Activated CD8-positive, alpha-beta T cell treated with anti-CD3 and anti-CD28 coated beads for 36 hours (primary cell): Measurements from ENCODE around the gene TDP1. TPM values are rescaled to one million over a fixed set of nuclear protein-coding genes. Genes with fewer than 3 reads are reported as not detected.
A peak's percentile ranks its signal among the peaks of the same experiment; 100 is the strongest.

Experiments used
- ATAC-seq: fragments of 200-7000 bp; cut with Tn5 transposase; one replicate; pipeline ENCODE4 v1.10.0; 2021; ENCODE audit warnings: mild to moderate bottlenecking, moderate library complexity
- CTCF ChIA-PET: fragments of 350-600 bp; sonication (Branson Sonifier 250); formaldehyde crosslinking; loops from one replicate; lab custom pipeline; 2021; ENCODE audit warnings: antibody characterized with exemption; lab: Charles Lee
- POLR2A ChIA-PET: fragments of 350-600 bp; sonication (Branson Sonifier 250); formaldehyde crosslinking; loops from one replicate; lab custom pipeline; 2021; ENCODE audit warnings: antibody characterized with exemption; lab: Charles Lee
- DNase-seq: peaks from one replicate; pipeline ENCODE4 v3.0.0-alpha.2; 2020
- H3K27ac Mint-ChIP-seq: one replicate; pipeline ENCODE4 v1.8.0; 2021; ENCODE audit warnings: mild to moderate bottlenecking, mixed read lengths
- H3K27me3 Mint-ChIP-seq: one replicate; pipeline ENCODE4 v1.8.0; 2021; ENCODE audit warnings: mixed read lengths
- H3K36me3 Mint-ChIP-seq: one replicate; pipeline ENCODE4 v1.8.0; 2021; ENCODE audit warnings: low read depth, mixed read lengths
- H3K4me1 Mint-ChIP-seq: one replicate; pipeline ENCODE4 v1.8.0; 2021; ENCODE audit warnings: low read depth, mixed read lengths
- H3K4me3 Mint-ChIP-seq: one replicate; pipeline ENCODE4 v1.8.0; 2021; ENCODE audit warnings: mild to moderate bottlenecking, moderate library complexity, mixed read lengths
- H3K9me3 Mint-ChIP-seq: one replicate; pipeline ENCODE4 v1.8.0; 2021; ENCODE audit warnings: mixed read lengths
- intact Hi-C: fragments of 100-400 bp; cut with micrococcal nuclease; formaldehyde crosslinking; loops from one replicate; pipeline ENCODE4 v1.10.0; 2022
- total RNA-seq, 2 experiments: library from RNA; stranded (reverse); gene quantifications; one replicate each; pipeline ENCODE4 v1.2.3, GENCODE V29; 2021
- TF ChIP-seq, protein P1 (sequence below): fragments of 200-600 bp; IDR thresholded peaks from one replicate; pipeline ENCODE4 v1.8.0; 2022; ENCODE audit warnings: antibody characterized with exemption, mild to moderate bottlenecking

The TDP1 gene
- total RNA-seq, 2 experiments from 2014 or later, result 97.2 to 103 TPM

DNA sequence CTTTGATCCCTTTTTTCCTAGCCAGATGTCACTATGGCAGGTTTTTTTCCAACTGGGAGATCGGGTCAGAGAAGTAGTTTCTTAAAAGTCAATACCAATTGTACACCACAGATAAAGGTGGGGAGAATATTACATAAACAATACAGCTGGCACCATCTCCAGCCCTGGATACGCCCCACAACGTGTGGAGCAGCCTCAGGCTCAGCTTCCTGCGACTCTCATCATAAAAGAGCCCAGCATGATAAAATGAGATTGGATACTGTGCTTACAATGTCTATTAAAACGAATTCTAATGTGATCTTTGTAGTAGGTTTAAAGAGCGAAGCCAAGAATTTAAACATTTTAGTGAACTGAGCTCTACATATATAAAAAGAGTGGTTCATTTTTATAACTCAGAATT is 22.7 kb upstream of the TDP1 start:
- Mint-ChIP-seq H3K9me3 (no peaks in the 10 kb centered on the region), H3K4me3 (no peak overlapping the region), H3K4me1 (no peaks in the 10 kb centered on the region), H3K36me3 (no peaks in the 10 kb centered on the region), H3K27me3 (no peaks in the 10 kb centered on the region), H3K27ac (no peak overlapping the region)
- intact Hi-C loops, result loop anchor here (10.0 kb wide), 1 partner anchor 302 kb away; no protein-coding TSS in a partner anchor
- no peak for DNase-seq
- ChIA-PET CTCF (interaction anchor here (1.4 to 1.7 kb wide), 3 partner anchors 18 to 906 kb away, joined by 3 to 7 read pairs (median 5); partner anchors contain the start of gene TDP1), POLR2A (no interaction called here)
- TF ChIP-seq, protein P1, sequence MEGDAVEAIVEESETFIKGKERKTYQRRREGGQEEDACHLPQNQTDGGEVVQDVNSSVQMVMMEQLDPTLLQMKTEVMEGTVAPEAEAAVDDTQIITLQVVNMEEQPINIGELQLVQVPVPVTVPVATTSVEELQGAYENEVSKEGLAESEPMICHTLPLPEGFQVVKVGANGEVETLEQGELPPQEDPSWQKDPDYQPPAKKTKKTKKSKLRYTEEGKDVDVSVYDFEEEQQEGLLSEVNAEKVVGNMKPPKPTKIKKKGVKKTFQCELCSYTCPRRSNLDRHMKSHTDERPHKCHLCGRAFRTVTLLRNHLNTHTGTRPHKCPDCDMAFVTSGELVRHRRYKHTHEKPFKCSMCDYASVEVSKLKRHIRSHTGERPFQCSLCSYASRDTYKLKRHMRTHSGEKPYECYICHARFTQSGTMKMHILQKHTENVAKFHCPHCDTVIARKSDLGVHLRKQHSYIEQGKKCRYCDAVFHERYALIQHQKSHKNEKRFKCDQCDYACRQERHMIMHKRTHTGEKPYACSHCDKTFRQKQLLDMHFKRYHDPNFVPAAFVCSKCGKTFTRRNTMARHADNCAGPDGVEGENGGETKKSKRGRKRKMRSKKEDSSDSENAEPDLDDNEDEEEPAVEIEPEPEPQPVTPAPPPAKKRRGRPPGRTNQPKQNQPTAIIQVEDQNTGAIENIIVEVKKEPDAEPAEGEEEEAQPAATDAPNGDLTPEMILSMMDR, result no peak
- no peak for ATAC-seq

- no peak for ATAC-seq
- TF ChIP-seq, protein P1, result no peak
Measured at GRCh38 chr14:89936654-89937185, 19.0 kb upstream of the TDP1 start.

GRCh38 chr14:89941830-89942377 is 13.8 kb upstream of the TDP1 start:
- H3K27me3 Mint-ChIP-seq, result no peaks in the 10 kb centered on the region
- H3K4me1 Mint-ChIP-seq, result peaks cover 5% of the 10 kb centered on the region
- no peak overlapping the region for H3K4me3 Mint-ChIP-seq
- no peak overlapping the region for H3K27ac Mint-ChIP-seq
- TF ChIP-seq, protein P1, result no peak
- H3K36me3 Mint-ChIP-seq, result no peaks in the 10 kb centered on the region
- DNase-seq (peak; percentile 6), ATAC-seq (peak; percentile 26)
- ChIA-PET POLR2A (no interaction called here), CTCF (interaction anchor here (1.3 to 4.8 kb wide), 3 partner anchors 32 to 294 kb away, joined by 5 to 76 read pairs (median 30); no protein-coding TSS in a partner anchor)
- intact Hi-C loops, result no loop called here
- no peaks in the 10 kb centered on the region for H3K9me3 Mint-ChIP-seq

More at GRCh38 chr14:89936654-89937185, 19.0 kb upstream of the TDP1 start:
- H3K36me3 Mint-ChIP-seq, result no peaks in the 10 kb centered on the region
- H3K27ac Mint-ChIP-seq, result no peak overlapping the region
- CTCF ChIA-PET, result interaction anchor here (0.7 to 0.9 kb wide), 2 partner anchors 299 to 910 kb away, joined by 4 to 5 read pairs; no protein-coding TSS in a partner anchor
- H3K9me3 Mint-ChIP-seq, result no peaks in the 10 kb centered on the region
- POLR2A ChIA-PET, result no interaction called here
- DNase-seq, result no peak
- H3K4me3 Mint-ChIP-seq, result no peak overlapping the region
- H3K27me3 Mint-ChIP-seq, result no peaks in the 10 kb centered on the region
- H3K4me1 Mint-ChIP-seq, result peaks cover under 1% of the 10 kb centered on the region
- intact Hi-C loops, result loop anchor here (10.0 kb wide), 1 partner anchor 298 kb away; no protein-coding TSS in a partner anchor

- no peaks in the 10 kb centered on the region for H3K9me3 Mint-ChIP-seq
- no peaks in the 10 kb centered on the region for H3K27me3 Mint-ChIP-seq
- ChIA-PET CTCF (interaction anchor here (0.8 to 1.8 kb wide), 5 partner anchors 8 to 288 kb away, joined by 3 to 8 read pairs (median 4); partner anchors contain the start of gene TDP1), POLR2A (no interaction called here)
- TF ChIP-seq, protein P1, result no peak
- DNase-seq (no peak), ATAC-seq (peak; percentile 39)
- intact Hi-C loops, result no loop called here
- H3K4me3 Mint-ChIP-seq, result no peak overlapping the region
- H3K4me1 Mint-ChIP-seq, result peaks cover 8% of the 10 kb centered on the region
- peaks cover 7% of the 10 kb centered on the region for H3K36me3 Mint-ChIP-seq
- H3K27ac Mint-ChIP-seq, result no peak overlapping the region
Measured at GRCh38 chr14:89947344-89947743, 8.4 kb upstream of the TDP1 start.

DNA sequence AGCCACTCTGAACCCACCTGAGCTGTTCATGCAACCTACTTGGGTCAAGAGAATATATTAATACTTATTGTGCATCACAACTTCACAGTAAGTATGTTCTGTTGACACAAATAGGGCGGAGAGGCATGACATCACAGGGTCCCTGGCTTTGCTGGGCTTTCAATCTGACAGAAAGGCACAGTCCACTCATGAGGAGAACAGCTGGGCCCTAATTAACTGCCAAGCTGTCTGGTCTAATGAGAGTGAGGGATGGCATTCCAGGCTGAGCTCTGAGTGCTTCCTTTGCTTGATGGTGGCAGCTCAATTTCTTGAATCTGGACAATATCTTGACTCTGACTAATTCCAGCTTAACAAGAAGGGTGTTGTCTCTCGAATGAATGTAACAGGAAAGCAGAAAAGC is 3.2 kb upstream of the TDP1 start:
- ChIA-PET POLR2A (no interaction called here), CTCF (interaction anchor here (1.4 to 4.7 kb wide), 2 partner anchors 13 to 20 kb away, joined by 7 to 21 read pairs; no protein-coding TSS in a partner anchor)
- H3K27ac Mint-ChIP-seq, result no peak overlapping the region
- no peaks in the 10 kb centered on the region for H3K27me3 Mint-ChIP-seq
- no peak for ATAC-seq
- TF ChIP-seq, protein P1, result no peak
- peaks cover 20% of the 10 kb centered on the region for H3K36me3 Mint-ChIP-seq
- no peak for DNase-seq
- H3K4me3 Mint-ChIP-seq, result no peak overlapping the region
- H3K4me1 Mint-ChIP-seq, result peaks cover 15% of the 10 kb centered on the region
- H3K9me3 Mint-ChIP-seq, result no peaks in the 10 kb centered on the region
- intact Hi-C loops, result no loop called here
